ENCODE measurements around the gene PLPPR4. TPM values are rescaled to one million over a fixed set of nuclear protein-coding genes. Genes with fewer than 3 reads are reported as not detected.

The PLPPR4 gene
- polyA plus RNA-seq, 1 of the 3 experiments (the other 2 are of a cell fraction): 0.61 TPM

- POLR2A ChIA-PET: no interaction called here
- CTCF ChIA-PET: no interaction called here
Observed at GRCh38 chr1:99331636-99332035, 67.3 kb downstream of the PLPPR4 start.

More at GRCh38 chr1:99331636-99332035, 67.3 kb downstream of the PLPPR4 start:
- no peak overlapping the region for H3K9ac ChIP-seq
- TF ChIP-seq, protein P1, sequence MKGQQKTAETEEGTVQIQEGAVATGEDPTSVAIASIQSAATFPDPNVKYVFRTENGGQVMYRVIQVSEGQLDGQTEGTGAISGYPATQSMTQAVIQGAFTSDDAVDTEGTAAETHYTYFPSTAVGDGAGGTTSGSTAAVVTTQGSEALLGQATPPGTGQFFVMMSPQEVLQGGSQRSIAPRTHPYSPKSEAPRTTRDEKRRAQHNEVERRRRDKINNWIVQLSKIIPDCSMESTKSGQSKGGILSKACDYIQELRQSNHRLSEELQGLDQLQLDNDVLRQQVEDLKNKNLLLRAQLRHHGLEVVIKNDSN (IDR thresholded peaks at IDR 0.05; ENCODE audit: borderline replicate concordance, low read depth): no peak
- TF ChIP-seq POLR2AphosphoS5 (IDR thresholded peaks at IDR 0.05; ENCODE audit: low read depth, low read length): no peak
- TF ChIP-seq, protein P2, sequence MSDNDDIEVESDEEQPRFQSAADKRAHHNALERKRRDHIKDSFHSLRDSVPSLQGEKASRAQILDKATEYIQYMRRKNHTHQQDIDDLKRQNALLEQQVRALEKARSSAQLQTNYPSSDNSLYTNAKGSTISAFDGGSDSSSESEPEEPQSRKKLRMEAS (IDR thresholded peaks at IDR 0.05; ENCODE audit: low read depth): no peak
- TF ChIP-seq TCF12 (IDR thresholded peaks at IDR 0.05): no peak
- no peak for TF ChIP-seq FOXM1 (IDR thresholded peaks at IDR 0.05; ENCODE audit: low read depth)
- TF ChIP-seq CHD2 (IDR thresholded peaks at IDR 0.05; ENCODE audit: low read length, partially characterized antibody): no peak
- TF ChIP-seq MEF2A (IDR thresholded peaks at IDR 0.05; ENCODE audit: borderline replicate concordance, low read depth): no peak
- TF ChIP-seq JUND (IDR thresholded peaks at IDR 0.05): no peak
- TF ChIP-seq MXI1 (IDR thresholded peaks at IDR 0.05; ENCODE audit: low read depth, low read length): no peak
- TF ChIP-seq RCOR1 (IDR thresholded peaks at IDR 0.05; ENCODE audit: low read length): no peak
- no peak for TF ChIP-seq FOXJ3 (CRISPR knock-in tag; IDR thresholded peaks at IDR 0.05)
- TF ChIP-seq SMC3 (IDR thresholded peaks at IDR 0.05; ENCODE audit: low read depth, low read length): no peak
- no peak for TF ChIP-seq REST (IDR thresholded peaks at IDR 0.05; ENCODE audit: low read depth, low read length)
- TF ChIP-seq RXRA (IDR thresholded peaks at IDR 0.05; ENCODE audit: borderline replicate concordance, low read depth): no peak
- TF ChIP-seq PBX3 (IDR thresholded peaks at IDR 0.05): no peak
- TF ChIP-seq NRF1 (IDR thresholded peaks at IDR 0.05; ENCODE audit: low read depth, low read length): no peak
- TF ChIP-seq SIN3A (IDR thresholded peaks at IDR 0.05; ENCODE audit: borderline replicate concordance, low read depth, low read length): no peak
- TF ChIP-seq TEAD4 (IDR thresholded peaks at IDR 0.05; ENCODE audit: borderline replicate concordance, insufficient read depth): no peak
- TF ChIP-seq EZH2phosphoT487 (IDR thresholded peaks at IDR 0.05; ENCODE audit: borderline replicate concordance, low read depth): no peak
- no peak for TF ChIP-seq FOSL2 (IDR thresholded peaks at IDR 0.05; ENCODE audit: borderline replicate concordance, low read depth)
- no peak overlapping the region for H3K27ac ChIP-seq (ENCODE audit: low read depth in 2 of 2, low read length in 1 of 2)
- H3K4me2 ChIP-seq: no peak overlapping the region
- H3K4me3 ChIP-seq (ENCODE audit: low read depth in 2 of 2, low read length in 1 of 2): no peak overlapping the region
- H3K4me1 ChIP-seq (ENCODE audit: control insufficient read depth in 1 of 2, insufficient read depth in 2 of 2, low read depth in 1 of 2, low read length in 1 of 2): no peaks in the 10 kb centered on the region; a peak in 2 of 4 replicates
- H3K36me3 ChIP-seq (replicated peaks in 1 of 2; ENCODE audit: control insufficient read depth in 1 of 2, insufficient read depth in 2 of 2, low read length in 1 of 2): no peaks in the 10 kb centered on the region
- 100% methylated on average over 1 of the region's 2 CpGs for WGBS (ENCODE audit: low lambda C conversion rate)
- no peaks in the 10 kb centered on the region for H3K79me2 ChIP-seq (ENCODE audit: insufficient read depth)
- no peak for DNase-seq
- H4K20me1 ChIP-seq (ENCODE audit: insufficient read depth): no peaks in the 10 kb centered on the region
- no peak overlapping the region for H2AFZ ChIP-seq (ENCODE audit: low read depth)
- no peaks in the 10 kb centered on the region for H3K9me2 ChIP-seq
- H3K9me3 ChIP-seq: no peaks in the 10 kb centered on the region
- no peaks in the 10 kb centered on the region for H3F3A ChIP-seq (replicated peaks; ENCODE audit: insufficient read depth)
- H3K27me3 ChIP-seq (ENCODE audit: insufficient read depth): no peaks in the 10 kb centered on the region
